GM12878 (cell line): ENCODE measurements around the gene PUS3. TPM values are rescaled to one million over a fixed set of nuclear protein-coding genes. Genes with fewer than 3 reads are reported as not detected.

ENCODE experiments used
- ATAC-seq: fragments of 200-7000 bp; cut with Tn5 transposase; 3 replicates; pipeline ENCODE4 v1.9.1; 2020; ENCODE audit warnings: mild to moderate bottlenecking, moderate library complexity
- BruUV-seq: library from RNA; stranded (reverse); fragments of 400-500 nt; replicated peaks from 2 replicates; lab custom pipeline; 2021; lab: Mats Ljungman, UMichigan
- CTCF ChIA-PET: fragments of 300-600 bp; sonication (Branson Sonifier 250); formaldehyde crosslinking; extraction: SDS; loops from one replicate; lab custom pipeline; 2021; ENCODE audit warnings: inconsistent platforms; lab: Yijun Ruan, JAX
- POLR2A ChIA-PET: fragments of 350-600 bp; formaldehyde crosslinking; extraction: SDS; loops from one replicate; lab custom pipeline; 2021; ENCODE audit warnings: inconsistent platforms; lab: Charles Lee
- RAD21 ChIA-PET: fragments of 300-600 bp; sonication (Branson Sonifier 250); formaldehyde crosslinking; loops from one replicate; lab custom pipeline; 2023; ENCODE audit warnings: antibody characterized with exemption; ENCODE audit not compliant: unreplicated experiment; lab: Charles Lee
- SMC1A ChIA-PET: fragments of 300-600 bp; sonication (Branson Sonifier 250); formaldehyde crosslinking; loops from one replicate; lab custom pipeline; 2023; ENCODE audit not compliant: unreplicated experiment, uncharacterized antibody; lab: Charles Lee
- DNase-seq: peaks from one replicate; pipeline ENCODE4 v3.0.0-alpha.2; 2011; ENCODE audit warnings: low read depth, low spot score
- FAIRE-seq: peaks from 3 replicates; lab custom pipeline; 2011; peaks lifted over from hg19 to GRCh38; lab: Jason Lieb, UNC
- H2AFZ ChIP-seq: 2 replicates; pipeline ENCODE4 v1.6.0; 2011; ENCODE audit warnings: low read depth, low read length, control low read depth; ENCODE audit not compliant: control insufficient read depth
- H3K27ac ChIP-seq: 2 replicates; pipeline ENCODE4 v1.5.1; 2011; ENCODE audit warnings: control low read depth; ENCODE audit not compliant: control insufficient read depth, insufficient read depth
- H3K27me3 ChIP-seq, 2 experiments: replicated peaks in 1 of 2; 2 replicates each; pipeline versions ENCODE4 v1.6.0 to v1.6.1; 2011; ENCODE audit warnings: low read length in 1 of 2; ENCODE audit not compliant: control insufficient read depth in 2 of 2, insufficient read depth in 2 of 2
- H3K36me3 ChIP-seq, 2 experiments: 2 replicates each; pipeline ENCODE4 v1.5.1; 2011; ENCODE audit warnings: low read length in 1 of 2; ENCODE audit not compliant: control insufficient read depth in 2 of 2, insufficient read depth in 2 of 2
- H3K4me1 ChIP-seq: 2 replicates; pipeline ENCODE4 v1.6.1; 2011; ENCODE audit warnings: mild to moderate bottlenecking, low read length, moderate library complexity, mixed read lengths; ENCODE audit not compliant: control insufficient read depth, insufficient read depth
- H3K4me2 ChIP-seq: 2 replicates; pipeline ENCODE4 v1.6.0; 2011; ENCODE audit warnings: control low read depth; ENCODE audit not compliant: control insufficient read depth, insufficient read depth
- H3K4me3 ChIP-seq: fragments of 200-600 bp; sonication (generic); 2 replicates; pipeline ENCODE4 v1.5.1; 2016
- H3K79me2 ChIP-seq: 2 replicates; pipeline ENCODE4 v1.6.0; 2011; ENCODE audit warnings: low read length; ENCODE audit not compliant: control insufficient read depth, insufficient read depth
- H3K9ac ChIP-seq: 2 replicates; pipeline ENCODE4 v1.8.0; 2011; ENCODE audit warnings: low read length, control low read depth, mixed read lengths; ENCODE audit not compliant: control insufficient read depth, insufficient read depth
- H3K9me3 ChIP-seq: replicated peaks from 3 replicates; pipeline ENCODE4 v1.5.1; 2011; ENCODE audit warnings: mild to moderate bottlenecking, low read length; ENCODE audit not compliant: control insufficient read depth, insufficient read depth
- H4K20me1 ChIP-seq: 2 replicates; pipeline ENCODE4 v1.6.0; 2011; ENCODE audit not compliant: control insufficient read depth, insufficient read depth
- KAT2A ChIP-seq: conservative IDR thresholded peaks from 2 replicates; pipeline ENCODE4 v1.6.1; 2011; ENCODE audit warnings: low read depth, low read length; ENCODE audit not compliant: control insufficient read depth
- NFIC ChIP-seq: IDR thresholded peaks from 2 replicates; pipeline ENCODE4 v1.6.1; 2012; ENCODE audit warnings: low read depth, mild to moderate bottlenecking, inconsistent platforms, low read length, moderate library complexity
- NFXL1 ChIP-seq: fragments of 450-650 bp; IDR thresholded peaks from 2 replicates; pipeline ENCODE4 v1.6.1; 2017; ENCODE audit warnings: antibody characterized with exemption, mild to moderate bottlenecking, borderline replicate concordance
- RB1 ChIP-seq: fragments of 450-650 bp; formaldehyde crosslinking; IDR thresholded peaks from 2 replicates; pipeline ENCODE4 v1.6.1; 2017; ENCODE audit warnings: mild to moderate bottlenecking, borderline replicate concordance
- SIX5 ChIP-seq: IDR thresholded peaks from 2 replicates; pipeline ENCODE4 v1.6.1; 2011; ENCODE audit warnings: mild to moderate bottlenecking, low read depth, low read length, moderate library complexity; ENCODE audit not compliant: severe bottlenecking
- STAT1 ChIP-seq: fragments of 450-650 bp; conservative IDR thresholded peaks from 2 replicates; pipeline ENCODE4 v1.6.1; 2014; ENCODE audit warnings: antibody characterized with exemption, mild to moderate bottlenecking
- TAF1 ChIP-seq: IDR thresholded peaks from 2 replicates; pipeline ENCODE4 v1.6.1; 2011; ENCODE audit warnings: mild to moderate bottlenecking, low read depth, low read length, borderline replicate concordance
- WGBS: methylation state at CpG from one replicate; pipeline ENCODE4 v1.1.6; 2016; ENCODE audit warnings: low lambda C conversion rate; ENCODE audit not compliant: insufficient replicate concordance, insufficient coverage; ENCODE audit errors: missing lambda C conversion rate; 5-methylcytosine and 5-hydroxymethylcytosine counted together
- in situ Hi-C: fragments of 300-500 bp; cut with MboI; formaldehyde crosslinking; loops from 9 replicates; pipeline ENCODE4 v1.14.3; 2018; ENCODE audit warnings: mixed read lengths
- intact Hi-C: fragments of 100-400 bp; cut with micrococcal nuclease; formaldehyde crosslinking; loops from one replicate; pipeline ENCODE4 v1.14.2; 2022; ENCODE audit not compliant: unreplicated experiment
- polyA plus RNA-seq, 11 experiments: library from polyadenylated mRNA; depleted of rRNA in 4 of 11; unstranded in 6 of 11; stranded (reverse) in 5 of 11; fragments of >200 nt; fragmentation: Nextera tagmentation in 4 of 11; fragmentation: Illumina TruSeq in 1 of 11; extraction: Ambion mirVana in 4 of 11; extraction: Trizol in 1 of 11; gene quantifications; 1 replicate in 1 of 11; 2 replicates in 10 of 11; pipeline versions ENCODE4 v1.2.1 to v1.2.3, GENCODE V29; 2011 to 2016; ENCODE audit warnings: inconsistent platforms in 2 of 11, missing spikeins in 2 of 11, low read depth in 1 of 11
- total RNA-seq, 4 experiments: library from RNA; depleted of rRNA in 3 of 4; stranded (reverse); fragments of >200 nt in 3 of 4; fragmentation: Illumina TruSeq in 1 of 4; extraction: Trizol in 1 of 4; gene quantifications; 2 replicates each; pipeline versions ENCODE4 v1.2.1 to v1.2.3, GENCODE V29; 2013 to 2021
- TF ChIP-seq, protein P1 (sequence below): IDR thresholded peaks from 2 replicates; pipeline ENCODE4 v1.6.1; 2011; ENCODE audit warnings: low read depth, low read length, improper control_type of control experiment, borderline replicate concordance
- TF ChIP-seq, protein P2 (sequence below): fragments of 450-650 bp; formaldehyde crosslinking; IDR thresholded peaks from 2 replicates; pipeline ENCODE4 v1.4.0; 2020; ENCODE audit warnings: mild to moderate bottlenecking, moderate library complexity
- TF ChIP-seq, protein P3 (sequence below): IDR thresholded peaks from 2 replicates; pipeline ENCODE4 v1.6.1; 2012; ENCODE audit warnings: improper control_type of control experiment, low read depth, low read length; ENCODE audit not compliant: insufficient replicate concordance
- TF ChIP-seq, protein P4 (sequence below): fragments of 450-650 bp; IDR thresholded peaks from 2 replicates; pipeline ENCODE4 v1.6.1; 2017; ENCODE audit warnings: antibody characterized with exemption, mild to moderate bottlenecking, moderate library complexity

The PUS3 gene
- total and polyA plus RNA-seq, 10 of the 15 experiments (the other 5 are each of a cell fraction or from before 2014, with no cell fraction given): 10.9 to 22.4 (median 14.3) TPM

DNA sequence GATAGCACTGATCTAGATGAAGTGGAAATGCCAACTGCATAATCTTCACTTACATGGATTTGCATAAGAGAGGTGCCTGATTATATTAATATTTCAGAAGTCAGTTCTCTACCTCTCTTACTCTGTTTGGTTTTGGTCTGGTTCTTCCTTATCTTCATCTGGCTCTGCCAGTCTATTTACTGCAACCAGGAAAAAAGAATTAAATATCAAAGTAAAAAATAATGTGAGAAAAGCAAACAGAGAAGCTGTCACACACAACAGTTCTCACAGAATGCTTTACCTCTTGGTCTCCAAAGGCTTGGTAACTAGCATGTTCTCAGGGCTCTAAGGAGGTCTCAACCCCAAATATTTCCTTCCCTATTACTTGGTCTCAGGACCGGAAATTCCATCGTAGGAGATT, 49.6 kb upstream of the PUS3 start:
- RAD21 ChIA-PET: no interaction called here
- Histone ChIP-seq H3K27me3 (no peaks in the 10 kb centered on the region), H3K79me2 (no peaks in the 10 kb centered on the region), H4K20me1 (no peaks in the 10 kb centered on the region), H3K36me3 (no peaks in the 10 kb centered on the region), H3K4me2 (no peak overlapping the region), H3K27ac (no peak overlapping the region), H3K4me1 (no peaks in the 10 kb centered on the region), H2AFZ (no peak overlapping the region), H3K9me3 (no peaks in the 10 kb centered on the region), H3K9ac (no peak overlapping the region), H3K4me3 (no peak overlapping the region)
- BruUV-seq: no TSS peak
- POLR2A ChIA-PET: no interaction called here
- in situ Hi-C loops (no loop called here), intact Hi-C loops (no loop called here)
- WGBS: 0% methylated on average over 2 of the region's 2 CpGs
- CTCF ChIA-PET: no interaction called here
- FAIRE-seq (no peak), DNase-seq (no peak), ATAC-seq (no peak)
- SMC1A ChIA-PET: no interaction called here
- TF ChIP-seq, protein P1, sequence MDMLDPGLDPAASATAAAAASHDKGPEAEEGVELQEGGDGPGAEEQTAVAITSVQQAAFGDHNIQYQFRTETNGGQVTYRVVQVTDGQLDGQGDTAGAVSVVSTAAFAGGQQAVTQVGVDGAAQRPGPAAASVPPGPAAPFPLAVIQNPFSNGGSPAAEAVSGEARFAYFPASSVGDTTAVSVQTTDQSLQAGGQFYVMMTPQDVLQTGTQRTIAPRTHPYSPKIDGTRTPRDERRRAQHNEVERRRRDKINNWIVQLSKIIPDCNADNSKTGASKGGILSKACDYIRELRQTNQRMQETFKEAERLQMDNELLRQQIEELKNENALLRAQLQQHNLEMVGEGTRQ: no peak
- TF ChIP-seq, protein P2, sequence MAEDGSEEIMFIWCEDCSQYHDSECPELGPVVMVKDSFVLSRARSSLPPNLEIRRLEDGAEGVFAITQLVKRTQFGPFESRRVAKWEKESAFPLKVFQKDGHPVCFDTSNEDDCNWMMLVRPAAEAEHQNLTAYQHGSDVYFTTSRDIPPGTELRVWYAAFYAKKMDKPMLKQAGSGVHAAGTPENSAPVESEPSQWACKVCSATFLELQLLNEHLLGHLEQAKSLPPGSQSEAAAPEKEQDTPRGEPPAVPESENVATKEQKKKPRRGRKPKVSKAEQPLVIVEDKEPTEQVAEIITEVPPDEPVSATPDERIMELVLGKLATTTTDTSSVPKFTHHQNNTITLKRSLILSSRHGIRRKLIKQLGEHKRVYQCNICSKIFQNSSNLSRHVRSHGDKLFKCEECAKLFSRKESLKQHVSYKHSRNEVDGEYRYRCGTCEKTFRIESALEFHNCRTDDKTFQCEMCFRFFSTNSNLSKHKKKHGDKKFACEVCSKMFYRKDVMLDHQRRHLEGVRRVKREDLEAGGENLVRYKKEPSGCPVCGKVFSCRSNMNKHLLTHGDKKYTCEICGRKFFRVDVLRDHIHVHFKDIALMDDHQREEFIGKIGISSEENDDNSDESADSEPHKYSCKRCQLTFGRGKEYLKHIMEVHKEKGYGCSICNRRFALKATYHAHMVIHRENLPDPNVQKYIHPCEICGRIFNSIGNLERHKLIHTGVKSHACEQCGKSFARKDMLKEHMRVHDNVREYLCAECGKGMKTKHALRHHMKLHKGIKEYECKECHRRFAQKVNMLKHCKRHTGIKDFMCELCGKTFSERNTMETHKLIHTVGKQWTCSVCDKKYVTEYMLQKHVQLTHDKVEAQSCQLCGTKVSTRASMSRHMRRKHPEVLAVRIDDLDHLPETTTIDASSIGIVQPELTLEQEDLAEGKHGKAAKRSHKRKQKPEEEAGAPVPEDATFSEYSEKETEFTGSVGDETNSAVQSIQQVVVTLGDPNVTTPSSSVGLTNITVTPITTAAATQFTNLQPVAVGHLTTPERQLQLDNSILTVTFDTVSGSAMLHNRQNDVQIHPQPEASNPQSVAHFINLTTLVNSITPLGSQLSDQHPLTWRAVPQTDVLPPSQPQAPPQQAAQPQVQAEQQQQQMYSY (CRISPR knock-in tag): no peak
- TF ChIP-seq RB1 (no peak), TAF1 (no peak), SIX5 (no peak), NFIC (no peak), NFXL1 (no peak), KAT2A (no peak), STAT1 (no peak)
- TF ChIP-seq, protein P3, sequence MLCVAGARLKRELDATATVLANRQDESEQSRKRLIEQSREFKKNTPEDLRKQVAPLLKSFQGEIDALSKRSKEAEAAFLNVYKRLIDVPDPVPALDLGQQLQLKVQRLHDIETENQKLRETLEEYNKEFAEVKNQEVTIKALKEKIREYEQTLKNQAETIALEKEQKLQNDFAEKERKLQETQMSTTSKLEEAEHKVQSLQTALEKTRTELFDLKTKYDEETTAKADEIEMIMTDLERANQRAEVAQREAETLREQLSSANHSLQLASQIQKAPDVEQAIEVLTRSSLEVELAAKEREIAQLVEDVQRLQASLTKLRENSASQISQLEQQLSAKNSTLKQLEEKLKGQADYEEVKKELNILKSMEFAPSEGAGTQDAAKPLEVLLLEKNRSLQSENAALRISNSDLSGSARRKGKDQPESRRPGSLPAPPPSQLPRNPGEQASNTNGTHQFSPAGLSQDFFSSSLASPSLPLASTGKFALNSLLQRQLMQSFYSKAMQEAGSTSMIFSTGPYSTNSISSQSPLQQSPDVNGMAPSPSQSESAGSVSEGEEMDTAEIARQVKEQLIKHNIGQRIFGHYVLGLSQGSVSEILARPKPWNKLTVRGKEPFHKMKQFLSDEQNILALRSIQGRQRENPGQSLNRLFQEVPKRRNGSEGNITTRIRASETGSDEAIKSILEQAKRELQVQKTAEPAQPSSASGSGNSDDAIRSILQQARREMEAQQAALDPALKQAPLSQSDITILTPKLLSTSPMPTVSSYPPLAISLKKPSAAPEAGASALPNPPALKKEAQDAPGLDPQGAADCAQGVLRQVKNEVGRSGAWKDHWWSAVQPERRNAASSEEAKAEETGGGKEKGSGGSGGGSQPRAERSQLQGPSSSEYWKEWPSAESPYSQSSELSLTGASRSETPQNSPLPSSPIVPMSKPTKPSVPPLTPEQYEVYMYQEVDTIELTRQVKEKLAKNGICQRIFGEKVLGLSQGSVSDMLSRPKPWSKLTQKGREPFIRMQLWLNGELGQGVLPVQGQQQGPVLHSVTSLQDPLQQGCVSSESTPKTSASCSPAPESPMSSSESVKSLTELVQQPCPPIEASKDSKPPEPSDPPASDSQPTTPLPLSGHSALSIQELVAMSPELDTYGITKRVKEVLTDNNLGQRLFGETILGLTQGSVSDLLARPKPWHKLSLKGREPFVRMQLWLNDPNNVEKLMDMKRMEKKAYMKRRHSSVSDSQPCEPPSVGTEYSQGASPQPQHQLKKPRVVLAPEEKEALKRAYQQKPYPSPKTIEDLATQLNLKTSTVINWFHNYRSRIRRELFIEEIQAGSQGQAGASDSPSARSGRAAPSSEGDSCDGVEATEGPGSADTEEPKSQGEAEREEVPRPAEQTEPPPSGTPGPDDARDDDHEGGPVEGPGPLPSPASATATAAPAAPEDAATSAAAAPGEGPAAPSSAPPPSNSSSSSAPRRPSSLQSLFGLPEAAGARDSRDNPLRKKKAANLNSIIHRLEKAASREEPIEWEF: no peak
- TF ChIP-seq, protein P4, sequence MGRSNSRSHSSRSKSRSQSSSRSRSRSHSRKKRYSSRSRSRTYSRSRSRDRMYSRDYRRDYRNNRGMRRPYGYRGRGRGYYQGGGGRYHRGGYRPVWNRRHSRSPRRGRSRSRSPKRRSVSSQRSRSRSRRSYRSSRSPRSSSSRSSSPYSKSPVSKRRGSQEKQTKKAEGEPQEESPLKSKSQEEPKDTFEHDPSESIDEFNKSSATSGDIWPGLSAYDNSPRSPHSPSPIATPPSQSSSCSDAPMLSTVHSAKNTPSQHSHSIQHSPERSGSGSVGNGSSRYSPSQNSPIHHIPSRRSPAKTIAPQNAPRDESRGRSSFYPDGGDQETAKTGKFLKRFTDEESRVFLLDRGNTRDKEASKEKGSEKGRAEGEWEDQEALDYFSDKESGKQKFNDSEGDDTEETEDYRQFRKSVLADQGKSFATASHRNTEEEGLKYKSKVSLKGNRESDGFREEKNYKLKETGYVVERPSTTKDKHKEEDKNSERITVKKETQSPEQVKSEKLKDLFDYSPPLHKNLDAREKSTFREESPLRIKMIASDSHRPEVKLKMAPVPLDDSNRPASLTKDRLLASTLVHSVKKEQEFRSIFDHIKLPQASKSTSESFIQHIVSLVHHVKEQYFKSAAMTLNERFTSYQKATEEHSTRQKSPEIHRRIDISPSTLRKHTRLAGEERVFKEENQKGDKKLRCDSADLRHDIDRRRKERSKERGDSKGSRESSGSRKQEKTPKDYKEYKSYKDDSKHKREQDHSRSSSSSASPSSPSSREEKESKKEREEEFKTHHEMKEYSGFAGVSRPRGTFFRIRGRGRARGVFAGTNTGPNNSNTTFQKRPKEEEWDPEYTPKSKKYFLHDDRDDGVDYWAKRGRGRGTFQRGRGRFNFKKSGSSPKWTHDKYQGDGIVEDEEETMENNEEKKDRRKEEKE: no peak
